GM19395 (cell line): ENCODE results near the gene GTPBP3.

Experiments
- ATAC-seq: cut with Tn5 transposase; IDR thresholded peaks from one replicate; pipeline ENCODE4 v1.9.1; 2021; ENCODE audit warnings: mild to moderate bottlenecking, moderate library complexity; ENCODE audit not compliant: unreplicated experiment

GTPBP3 gene

GRCh38 chr19:17380426-17381138, 43.2 kb downstream of the GTPBP3 start:
- ATAC-seq: no peak

- ATAC-seq: no peak
Measured at GRCh38 chr19:17385878-17386611, 48.7 kb downstream of the GTPBP3 start.

- ATAC-seq: no peak
Measured at GRCh38 chr19:17389288-17389687, 51.9 kb downstream of the GTPBP3 start.

- ATAC-seq: no peak
Measured at GRCh38 chr19:17389957-17390664, 52.8 kb downstream of the GTPBP3 start.

GRCh38 chr19:17390665-17391370, 53.5 kb downstream of the GTPBP3 start:
- peak; percentile 83 for ATAC-seq

GRCh38 chr19:17391371-17392151, 54.2 kb downstream of the GTPBP3 start:
- peak; percentile 21 for ATAC-seq
